Measurements from ENCODE around the gene HPCAL1.

DNA sequence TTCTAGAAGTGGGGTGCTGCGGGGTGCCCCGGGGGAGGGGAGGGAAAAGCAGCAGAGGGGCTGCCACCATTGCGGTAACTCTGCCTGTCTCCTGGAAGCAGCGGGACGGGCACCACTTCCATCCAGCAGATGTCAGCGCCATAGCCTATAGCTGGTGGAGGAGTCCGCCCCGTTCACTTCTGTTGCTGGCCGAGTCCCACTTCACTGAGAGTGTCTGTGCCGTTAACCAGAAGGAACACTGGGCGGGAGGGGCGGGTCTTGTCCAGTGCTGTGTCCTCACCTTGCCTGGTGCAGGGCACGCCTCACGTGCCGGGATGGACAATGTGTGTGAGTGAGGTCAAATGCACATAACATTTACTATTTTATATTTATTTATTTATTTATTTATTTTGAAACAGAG is 164.7 kb downstream of the HPCAL1 start:
- TF ChIP-seq, protein P1, sequence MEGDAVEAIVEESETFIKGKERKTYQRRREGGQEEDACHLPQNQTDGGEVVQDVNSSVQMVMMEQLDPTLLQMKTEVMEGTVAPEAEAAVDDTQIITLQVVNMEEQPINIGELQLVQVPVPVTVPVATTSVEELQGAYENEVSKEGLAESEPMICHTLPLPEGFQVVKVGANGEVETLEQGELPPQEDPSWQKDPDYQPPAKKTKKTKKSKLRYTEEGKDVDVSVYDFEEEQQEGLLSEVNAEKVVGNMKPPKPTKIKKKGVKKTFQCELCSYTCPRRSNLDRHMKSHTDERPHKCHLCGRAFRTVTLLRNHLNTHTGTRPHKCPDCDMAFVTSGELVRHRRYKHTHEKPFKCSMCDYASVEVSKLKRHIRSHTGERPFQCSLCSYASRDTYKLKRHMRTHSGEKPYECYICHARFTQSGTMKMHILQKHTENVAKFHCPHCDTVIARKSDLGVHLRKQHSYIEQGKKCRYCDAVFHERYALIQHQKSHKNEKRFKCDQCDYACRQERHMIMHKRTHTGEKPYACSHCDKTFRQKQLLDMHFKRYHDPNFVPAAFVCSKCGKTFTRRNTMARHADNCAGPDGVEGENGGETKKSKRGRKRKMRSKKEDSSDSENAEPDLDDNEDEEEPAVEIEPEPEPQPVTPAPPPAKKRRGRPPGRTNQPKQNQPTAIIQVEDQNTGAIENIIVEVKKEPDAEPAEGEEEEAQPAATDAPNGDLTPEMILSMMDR (IDR thresholded peaks at IDR 0.05; ENCODE audit: insufficient read depth, low read depth, low read length), result no peak
- no peak for TF ChIP-seq EZH2 (IDR thresholded peaks at IDR 0.05; ENCODE audit: insufficient read depth, low read length)
